Mucosa of descending colon (tissue), 3 donors: Measurements from ENCODE around the gene ZFAND3. TPM values are rescaled to one million over a fixed set of nuclear protein-coding genes. Genes with fewer than 3 reads are reported as not detected.

Source experiments
- ATAC-seq: fragments of 200-7000 bp; cut with Tn5 transposase; one replicate; pipeline ENCODE4 v1.9.1; 2020; ENCODE audit warnings: mild to moderate bottlenecking, moderate library complexity
- DNase-seq, 3 donors: peaks; one replicate each; pipeline ENCODE4 v3.0.0-alpha.2; 2020
- H3K36me3 ChIP-seq: fragments of 200-600 bp; one replicate; pipeline ENCODE4 v1.8.0; 2021; ENCODE audit warnings: low read depth, mild to moderate bottlenecking
- H3K4me1 ChIP-seq: fragments of 200-600 bp; one replicate; pipeline ENCODE4 v1.8.0; 2021; ENCODE audit warnings: low read depth, mild to moderate bottlenecking
- H3K4me3 ChIP-seq: fragments of 200-600 bp; one replicate; pipeline ENCODE4 v1.8.0; 2021; ENCODE audit warnings: mild to moderate bottlenecking
- H3K9me3 ChIP-seq: fragments of 200-600 bp; one replicate; pipeline ENCODE4 v1.8.0; 2021; ENCODE audit warnings: mild to moderate bottlenecking
- CTCF ChIP-seq: fragments of 200-600 bp; IDR thresholded peaks from one replicate; pipeline ENCODE4 v1.8.0; 2022; ENCODE audit warnings: antibody characterized with exemption, mild to moderate bottlenecking
- intact Hi-C, 2 donors: fragments of 100-400 bp; cut with DNase I in 1 of 2; cut with micrococcal nuclease in 1 of 2; formaldehyde crosslinking; loops; one replicate each; pipeline versions ENCODE4 v1.11.0 to v1.11.1; 2022; cut with DNase I, micrococcal nuclease
- total RNA-seq, 3 donors: library from RNA; stranded (reverse); fragmentation: NEBNext Ultra II Directional in 2 of 3; extraction: Animal tissue kit (Norgen Biotek cat#: 25700) in 2 of 3; gene quantifications; one replicate each; pipeline versions ENCODE4 v1.2.1 to v1.2.4, GENCODE V29; 2021 to 2023
- donor health status: DM: no; HTN: no; CAD: no; lungs with moderate emphysema.
- donor health status: DM: no; HTN: no; CAD: no.
- donor health status: DM: no; HTN: yes; CAD: no.

ZFAND3 gene
- total RNA-seq, 3 donors from 2014 or later = 63.9 to 84.0 (median 82.2) TPM

- DNase-seq (no peak), ATAC-seq (no peak)
- Histone ChIP-seq H3K4me1 (peaks cover 7% of the 10 kb centered on the region), H3K4me3 (no peak overlapping the region), H3K9me3 (no peaks in the 10 kb centered on the region), H3K36me3 (no peaks in the 10 kb centered on the region)
- no peak for TF ChIP-seq CTCF
- intact Hi-C loops = no loop called here
Observed at GRCh38 chr6:37919417-37920157, 100.1 kb downstream of the ZFAND3 start.

GRCh38 chr6:37920667-37921066 lies 101.1 kb downstream of the ZFAND3 start:
- no peak for TF ChIP-seq CTCF
- ATAC-seq (peak; percentile 65), DNase-seq (no peak)
- Histone ChIP-seq H3K4me3 (no peak overlapping the region), H3K9me3 (no peaks in the 10 kb centered on the region), H3K4me1 (peaks cover 5% of the 10 kb centered on the region), H3K36me3 (no peaks in the 10 kb centered on the region)
- intact Hi-C loops = no loop called here

GRCh38 chr6:37922563-37922962 lies 103.0 kb downstream of the ZFAND3 start:
- DNase-seq (no peak), ATAC-seq (peak; percentile 83)
- TF ChIP-seq CTCF = no peak
- Histone ChIP-seq H3K4me3 (no peak overlapping the region), H3K36me3 (no peaks in the 10 kb centered on the region), H3K9me3 (no peaks in the 10 kb centered on the region), H3K4me1 (no peaks in the 10 kb centered on the region)
- intact Hi-C loops = no loop called here

GRCh38 chr6:37923514-37923913 lies 104.0 kb downstream of the ZFAND3 start:
- DNase-seq (no peak), ATAC-seq (no peak)
- no peaks in the 10 kb centered on the region for H3K4me1 ChIP-seq
- no peak for TF ChIP-seq CTCF
- no peak overlapping the region for H3K4me3 ChIP-seq
- no peaks in the 10 kb centered on the region for H3K36me3 ChIP-seq
- intact Hi-C loops = no loop called here
- H3K9me3 ChIP-seq = no peaks in the 10 kb centered on the region

- no peaks in the 10 kb centered on the region for H3K4me1 ChIP-seq
- DNase-seq (no peak), ATAC-seq (no peak)
- intact Hi-C loops = no loop called here
- H3K9me3 ChIP-seq = no peaks in the 10 kb centered on the region
- H3K36me3 ChIP-seq = no peaks in the 10 kb centered on the region
- no peak overlapping the region for H3K4me3 ChIP-seq
- no peak for TF ChIP-seq CTCF
Observed at GRCh38 chr6:37926661-37927060, 107.1 kb downstream of the ZFAND3 start.
